ENCODE results near the gene GABRR2. TPM values are rescaled to one million over a fixed set of nuclear protein-coding genes. Genes with fewer than 3 reads are reported as not detected.

The GABRR2 gene
- total and polyA plus RNA-seq, 2 of the 4 experiments (the other 2 are of a cell fraction), result 0.26 TPM; not detected in 1

DNA sequence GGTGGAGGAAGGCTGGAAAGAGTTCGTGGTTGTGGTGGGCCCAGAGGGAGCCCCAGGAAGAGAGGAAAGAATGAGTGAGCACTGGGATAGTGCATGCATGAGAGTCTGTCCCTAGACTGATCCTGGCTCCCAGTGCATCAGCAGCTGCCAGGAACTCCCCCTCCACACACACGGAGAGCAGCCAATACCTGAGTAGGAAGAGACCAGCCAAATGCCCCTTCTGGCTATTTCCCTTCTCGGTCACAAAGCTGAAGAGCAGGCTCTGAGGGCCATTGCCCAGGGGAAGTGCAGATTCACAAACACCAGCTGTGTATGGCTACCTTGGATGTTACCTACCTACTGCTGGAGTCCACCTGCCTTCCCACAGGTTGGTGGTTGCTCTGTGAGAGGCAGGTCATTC is 45.1 kb downstream of the GABRR2 start:
- H2BK20ac ChIP-seq (ENCODE audit: low read depth, low read length), result no peak overlapping the region
- H3K27me3 ChIP-seq (ENCODE audit: control insufficient read depth, insufficient read depth, low read length), result peaks cover 6% of the 10 kb centered on the region
- no peak overlapping the region for H3K14ac ChIP-seq (replicated peaks; ENCODE audit: low read depth, low read length)
- ChIA-PET CTCF (no interaction called here), POLR2A (ENCODE audit: unreplicated experiment) (no interaction called here)
- H3K4ac ChIP-seq (ENCODE audit: low read depth, low read length), result no peak overlapping the region
- no peak overlapping the region for H2BK120ac ChIP-seq (ENCODE audit: low read depth, low read length)
- dilution Hi-C loops (cut with HindIII; ENCODE audit: low sequenced_read_pairs, unreplicated experiment) (no loop called here), in situ Hi-C loops (cut with MboI; ENCODE audit: low sequenced_read_pairs) (no loop called here), intact Hi-C loops (cut with micrococcal nuclease) (no loop called here)
- H3K36me3 ChIP-seq (ENCODE audit: control insufficient read depth, insufficient read depth, low read length), result no peaks in the 10 kb centered on the region
- no peak overlapping the region for H4K8ac ChIP-seq (ENCODE audit: low read depth in 2 of 2, low read length in 2 of 2)
- no peak overlapping the region for H2BK5ac ChIP-seq (ENCODE audit: low read depth, low read length, poor library complexity, severe bottlenecking)
- no peak overlapping the region for H2AK9ac ChIP-seq (replicated peaks; ENCODE audit: low read depth, low read length, poor library complexity)
- H3K9me1 ChIP-seq (ENCODE audit: insufficient read depth, low read length), result no peaks in the 10 kb centered on the region
- H3K56ac ChIP-seq (ENCODE audit: extremely low read depth, insufficient read depth, low read length), result no peak overlapping the region
- H2BK15ac ChIP-seq (ENCODE audit: low read depth, low read length), result no peak overlapping the region
- DNase-seq, result no peak
- no peaks in the 10 kb centered on the region for H3K79me1 ChIP-seq (ENCODE audit: low read depth in 1 of 2, low read length in 2 of 2)
- ATAC-seq (ENCODE audit: low read depth), result no peak
- no peak overlapping the region for H3K27ac ChIP-seq (ENCODE audit: insufficient read depth, low read length)
- no peak overlapping the region for H3K23ac ChIP-seq (ENCODE audit: low read depth, low read length)
- TF ChIP-seq CEBPB (IDR thresholded peaks at IDR 0.05; ENCODE audit: low read depth, low read length), result no peak
- TF ChIP-seq MXI1 (IDR thresholded peaks at IDR 0.05; ENCODE audit: borderline replicate concordance, low read depth, low read length), result no peak
- TF ChIP-seq FOS (IDR thresholded peaks at IDR 0.05; ENCODE audit: low read depth, low read length), result no peak
- TF ChIP-seq ELK1 (IDR thresholded peaks at IDR 0.05; ENCODE audit: borderline replicate concordance, low read depth, low read length), result no peak
- no peak for TF ChIP-seq RCOR1 (IDR thresholded peaks at IDR 0.05; ENCODE audit: insufficient replicate concordance, low read length)
- no peak for TF ChIP-seq CHD1 (IDR thresholded peaks at IDR 0.05; ENCODE audit: low read depth, low read length)
- TF ChIP-seq BHLHE40 (IDR thresholded peaks at IDR 0.05; ENCODE audit: low read depth, low read length), result no peak
- no peak for TF ChIP-seq USF2 (IDR thresholded peaks at IDR 0.05; ENCODE audit: low read depth, low read length)
- TF ChIP-seq MAZ (IDR thresholded peaks at IDR 0.05; ENCODE audit: borderline replicate concordance, low read depth, low read length), result no peak
- no peak for TF ChIP-seq RAD21 (IDR thresholded peaks at IDR 0.05; ENCODE audit: low read length)
- no peak for TF ChIP-seq NFE2L2 (IDR thresholded peaks at IDR 0.05; ENCODE audit: low read depth, low read length)
- no peak for TF ChIP-seq SMC3 (IDR thresholded peaks at IDR 0.05; ENCODE audit: low read depth, low read length)
- TF ChIP-seq POLR2A (IDR thresholded peaks at IDR 0.05; ENCODE audit: low read depth, low read length), result no peak
- TF ChIP-seq MAFK (IDR thresholded peaks at IDR 0.05; ENCODE audit: low read depth, low read length), result no peak
- no peak for TF ChIP-seq RFX5 (IDR thresholded peaks at IDR 0.05; ENCODE audit: low read depth, low read length)
- TF ChIP-seq CTCF (conservative IDR thresholded peaks at IDR 0.05; ENCODE audit: low read depth, low read length), result no peak
- no peak overlapping the region for H2AK5ac ChIP-seq (ENCODE audit: low read depth, low read length)
- no peak overlapping the region for H3K9ac ChIP-seq (ENCODE audit: low read depth, low read length)
- BruUV-seq (replicated peaks), result no TSS peak
- no CpG with 5 or more reads among the region's 3 CpGs for whole genome bisulfite sequencing, 2 experiments (ENCODE audit: extremely low coverage in 2 of 2, insufficient read length in 1 of 2)
- H4K5ac ChIP-seq (ENCODE audit: low read depth, low read length), result no peak overlapping the region
- H4K91ac ChIP-seq (ENCODE audit: insufficient read depth, low read depth, low read length), result no peak overlapping the region
- H3K9me3 ChIP-seq (ENCODE audit: control insufficient read depth, insufficient read depth, low read length), result no peaks in the 10 kb centered on the region
- no peak overlapping the region for H3K4me2 ChIP-seq (ENCODE audit: low read depth, low read length)
- no peak overlapping the region for H3K4me3 ChIP-seq (ENCODE audit: insufficient read depth, low read depth, low read length)
- no peak overlapping the region for H3K18ac ChIP-seq (ENCODE audit: low read depth, low read length)
- no peaks in the 10 kb centered on the region for H3K4me1 ChIP-seq (ENCODE audit: control insufficient read depth, insufficient read depth, low read length)
- H4K20me1 ChIP-seq (ENCODE audit: insufficient read depth, low read length), result no peaks in the 10 kb centered on the region
- no peak overlapping the region for H2AFZ ChIP-seq (replicated peaks; ENCODE audit: low read length, poor library complexity)

All from IMR-90 (cell line).